ENCODE data around the gene PPM1D.

The PPM1D gene

DNA sequence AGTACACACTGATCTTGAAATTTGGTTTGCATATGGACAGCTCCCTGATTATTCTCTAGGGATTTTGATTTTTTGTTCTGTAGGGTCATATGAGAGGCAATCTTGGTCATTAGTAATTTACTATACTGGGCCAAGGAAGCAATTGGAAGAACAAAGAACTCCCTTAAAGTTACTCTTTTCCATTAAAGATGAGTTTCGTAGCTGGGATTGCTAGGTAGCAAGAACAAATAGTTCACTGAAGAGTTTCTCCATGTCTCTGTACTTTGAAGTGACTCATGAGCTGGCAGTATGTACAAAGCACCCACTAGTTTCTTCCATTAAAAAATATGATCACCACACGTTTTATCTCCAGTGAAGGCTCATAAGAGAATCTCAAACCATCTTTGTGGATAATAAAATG lies 71.5 kb downstream of the PPM1D start:
- TF ChIP-seq, protein P1, sequence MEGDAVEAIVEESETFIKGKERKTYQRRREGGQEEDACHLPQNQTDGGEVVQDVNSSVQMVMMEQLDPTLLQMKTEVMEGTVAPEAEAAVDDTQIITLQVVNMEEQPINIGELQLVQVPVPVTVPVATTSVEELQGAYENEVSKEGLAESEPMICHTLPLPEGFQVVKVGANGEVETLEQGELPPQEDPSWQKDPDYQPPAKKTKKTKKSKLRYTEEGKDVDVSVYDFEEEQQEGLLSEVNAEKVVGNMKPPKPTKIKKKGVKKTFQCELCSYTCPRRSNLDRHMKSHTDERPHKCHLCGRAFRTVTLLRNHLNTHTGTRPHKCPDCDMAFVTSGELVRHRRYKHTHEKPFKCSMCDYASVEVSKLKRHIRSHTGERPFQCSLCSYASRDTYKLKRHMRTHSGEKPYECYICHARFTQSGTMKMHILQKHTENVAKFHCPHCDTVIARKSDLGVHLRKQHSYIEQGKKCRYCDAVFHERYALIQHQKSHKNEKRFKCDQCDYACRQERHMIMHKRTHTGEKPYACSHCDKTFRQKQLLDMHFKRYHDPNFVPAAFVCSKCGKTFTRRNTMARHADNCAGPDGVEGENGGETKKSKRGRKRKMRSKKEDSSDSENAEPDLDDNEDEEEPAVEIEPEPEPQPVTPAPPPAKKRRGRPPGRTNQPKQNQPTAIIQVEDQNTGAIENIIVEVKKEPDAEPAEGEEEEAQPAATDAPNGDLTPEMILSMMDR (IDR thresholded peaks at IDR 0.05), result no peak

- TF ChIP-seq, protein P1 (IDR thresholded peaks at IDR 0.05), result no peak
These were observed 76.0 kb downstream of the PPM1D start for GRCh38 chr17:60675997-60676396.

GRCh38 chr17:60676758-60677307 lies 76.8 kb downstream of the PPM1D start:
- TF ChIP-seq, protein P1 (IDR thresholded peaks at IDR 0.05), result no peak

GRCh38 chr17:60677308-60678117 lies 77.5 kb downstream of the PPM1D start, which contains the start of gene BCAS3:
Gene BCAS3 (plus strand): TSS chr17:60677851.
- TF ChIP-seq, protein P1 (IDR thresholded peaks at IDR 0.05), result no peak

GRCh38 chr17:60678118-60678444 lies 78.1 kb downstream of the PPM1D start:
- TF ChIP-seq, protein P1 (IDR thresholded peaks at IDR 0.05), result no peak

- TF ChIP-seq, protein P1 (IDR thresholded peaks at IDR 0.05), result no peak
These were observed 79.3 kb downstream of the PPM1D start for GRCh38 chr17:60679287-60679686.

GRCh38 chr17:60680754-60681153 lies 80.8 kb downstream of the PPM1D start:
- TF ChIP-seq, protein P1 (IDR thresholded peaks at IDR 0.05), result no peak
